ENCODE measurements around the gene TMEFF1. TPM values are rescaled to one million over a fixed set of nuclear protein-coding genes. Genes with fewer than 3 reads are reported as not detected.

TMEFF1 gene
- total RNA-seq, 1 experiment from 2014 or later, result 65.5 TPM

GRCh38 chr9:100555471-100555870 is 82.5 kb downstream of the TMEFF1 start:
- Histone ChIP-seq H4K8ac (replicated peaks; ENCODE audit: insufficient read length, low read depth, low read length) (no peak overlapping the region), H3K56ac (ENCODE audit: insufficient read length, low read depth, low read length) (no peak overlapping the region), H3K23me2 (ENCODE audit: insufficient read length, low read depth, low read length, poor library complexity, severe bottlenecking) (no peaks in the 10 kb centered on the region), H3K18ac (ENCODE audit: insufficient read length, low read depth, low read length) (no peak overlapping the region), H3K14ac (ENCODE audit: insufficient read depth, low read length) (no peak overlapping the region), H3K79me1 (ENCODE audit: insufficient read depth, low read depth, low read length, poor library complexity, severe bottlenecking) (no peaks in the 10 kb centered on the region), H4K91ac (ENCODE audit: insufficient read length, low read depth, low read length) (no peak overlapping the region), H2BK15ac (ENCODE audit: low read depth, low read length) (no peak overlapping the region), H2AFZ (ENCODE audit: low read length) (no peak overlapping the region), H3K4ac (ENCODE audit: low read depth, low read length) (no peak overlapping the region), H3K4me2 (ENCODE audit: insufficient read depth, insufficient read length, low read length) (no peak overlapping the region), H3T11ph (ENCODE audit: low read length) (no peak overlapping the region), H2BK120ac (ENCODE audit: low read depth, low read length, poor library complexity, severe bottlenecking) (no peak overlapping the region), H2AK5ac (ENCODE audit: insufficient read length, low read length) (no peak overlapping the region), H3K9me3 (ENCODE audit: control insufficient read depth, low read depth, low read length) (no peaks in the 10 kb centered on the region), H4K20me1 (ENCODE audit: control insufficient read depth, insufficient read depth, insufficient read length) (peaks cover 3% of the 10 kb centered on the region), H3K23ac (ENCODE audit: insufficient read length, low read depth, low read length) (no peak overlapping the region), H3K79me2 (ENCODE audit: insufficient read depth, low read length) (no peaks in the 10 kb centered on the region), H3K4me1 (ENCODE audit: insufficient read depth, low read length) (no peaks in the 10 kb centered on the region), H2BK20ac (ENCODE audit: low read depth, low read length, poor library complexity, severe bottlenecking) (no peak overlapping the region), H3K9ac (ENCODE audit: extremely low read depth, insufficient read length, low read length) (no peak overlapping the region), H3K27me3 (ENCODE audit: insufficient read depth, low read length) (no peaks in the 10 kb centered on the region), H3K27ac (ENCODE audit: insufficient read length, low read depth, low read length) (no peak overlapping the region), H2BK12ac (ENCODE audit: insufficient read length, low read depth, low read length) (no peak overlapping the region), H4K5ac (ENCODE audit: insufficient read length, low read depth, low read length) (no peak overlapping the region), H2BK5ac (ENCODE audit: insufficient read length, low read length) (no peak overlapping the region)
- no peaks in the 10 kb centered on the region for H3K9me3 Mint-ChIP-seq
- no peaks in the 10 kb centered on the region for H3K4me1 Mint-ChIP-seq
- no peak for DNase-seq
- H3K36me3 Mint-ChIP-seq (ENCODE audit: insufficient read depth in 1 of 3, low read depth in 3 of 3), result peaks cover 11 to 36% (median 26%) of the 10 kb centered on the region in 3 experiments; a peak in 6 of 7 replicates
- H3K27me3 Mint-ChIP-seq (ENCODE audit: low read depth), result no peaks in the 10 kb centered on the region
- no CpG with 5 or more reads among the region's 1 CpG for WGBS (ENCODE audit: extremely low coverage, insufficient read length, low lambda C conversion rate)
- H3K27ac Mint-ChIP-seq, result no peak overlapping the region
- no peak for TF ChIP-seq CTCF (conservative IDR thresholded peaks at IDR 0.05)
- H3K4me3 Mint-ChIP-seq, result no peak overlapping the region
